Right lung (tissue), 5 donors: ENCODE measurements around the gene MSL2. TPM values are rescaled to one million over a fixed set of nuclear protein-coding genes. Genes with fewer than 3 reads are reported as not detected.
A peak's percentile ranks its signal among the peaks of the same experiment; 100 is the strongest.
"Not testable (repeated sequence)": the region's sequence is repeated elsewhere in the genome, so short reads cannot be mapped to it uniquely, and the experiment has no call there.

ENCODE experiments used
- DNase-seq, 2 donors: peaks; one replicate each; pipeline ENCODE4 v3.0.0-alpha.2; 2013
- polyA plus RNA-seq, 5 donors: library from polyadenylated mRNA; unstranded; fragments of 120-200 nt; gene quantifications; one replicate each; pipeline versions ENCODE4 v1.2.1 to v1.2.3, GENCODE V29; 2013; ENCODE audit warnings: inconsistent platforms in 1 of 5, low replicate concordance in 1 of 5; ENCODE audit not compliant: insufficient read length in 5 of 5, insufficient read depth in 1 of 5

The MSL2 gene
- polyA plus RNA-seq, 5 donors = 34.3 to 48.4 (median 48.0) TPM

DNA sequence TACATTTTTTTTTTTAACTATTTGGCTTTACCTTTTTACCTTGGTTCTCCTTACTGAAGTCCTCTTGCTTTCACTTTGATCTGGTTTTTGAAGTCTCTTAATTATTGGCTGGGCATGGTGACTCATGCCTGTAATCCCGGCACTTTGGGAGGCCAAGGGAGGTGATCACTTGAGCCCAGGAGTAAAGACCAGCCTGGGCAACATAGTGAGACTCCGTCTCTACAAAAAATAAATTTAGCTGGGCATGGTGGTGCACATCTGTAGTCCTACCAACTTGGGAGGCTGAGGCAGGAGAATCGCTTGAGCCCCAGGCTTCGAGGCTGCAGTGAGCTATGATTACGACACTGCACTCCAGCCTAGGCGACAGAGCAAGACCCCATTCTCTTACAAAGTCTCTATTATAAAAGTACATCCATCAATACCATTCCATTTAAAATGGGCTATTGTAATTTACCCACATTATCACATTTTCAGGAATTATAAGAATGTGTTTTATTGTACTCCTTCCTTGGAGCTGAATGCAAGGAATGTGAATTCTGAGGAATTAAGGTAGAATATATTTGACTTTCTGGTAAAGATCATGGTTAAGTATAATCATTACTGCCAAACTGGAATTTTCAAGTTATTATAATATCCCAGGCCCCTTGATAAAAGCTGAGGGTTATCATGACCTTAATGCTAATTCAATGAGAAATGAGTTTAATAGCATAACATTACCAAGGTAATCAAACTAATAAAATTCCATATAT lies 49.0 kb downstream of the MSL2 start:
- DNase-seq = no peak

DNA sequence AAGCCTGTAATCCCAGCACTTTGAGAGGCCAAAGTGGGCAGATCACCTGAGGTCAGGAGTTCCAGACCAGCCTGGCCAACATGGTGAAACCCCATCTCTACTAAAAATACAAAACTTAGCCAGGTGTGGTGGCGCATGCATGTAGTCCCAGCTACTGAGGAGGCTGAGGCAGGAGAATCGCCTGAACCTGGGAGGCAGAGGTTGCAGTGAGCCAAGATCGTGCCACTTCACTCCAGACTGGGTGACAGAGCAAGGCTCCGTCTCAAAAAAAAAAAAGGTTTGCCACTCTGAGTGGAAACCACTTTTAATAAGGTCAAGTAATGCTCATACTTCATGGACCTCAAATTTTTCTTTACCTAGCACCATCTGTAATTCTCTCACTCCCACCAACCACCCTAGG lies 51.7 kb downstream of the MSL2 start:
- not testable (repeated sequence) for DNase-seq

DNA sequence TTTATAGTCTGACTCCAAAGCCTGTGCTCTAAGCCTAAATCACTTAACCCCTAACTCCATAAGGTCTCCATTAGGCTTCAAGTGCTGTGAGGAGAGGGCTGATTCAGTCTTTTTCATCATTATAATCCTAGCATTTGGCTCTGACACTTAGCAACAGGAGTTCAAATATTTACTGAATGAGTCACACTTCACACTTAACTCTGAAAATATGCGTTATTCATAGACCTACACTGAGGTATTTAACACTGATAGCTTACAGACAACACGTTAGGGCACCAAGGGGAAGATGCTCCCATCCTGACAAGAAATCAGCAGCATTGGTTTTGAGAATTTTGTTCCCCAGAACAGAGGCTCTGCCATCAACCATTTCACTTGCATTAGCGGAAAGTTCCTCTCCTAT lies 53.5 kb downstream of the MSL2 start:
- peak; percentile 13 for DNase-seq

DNA sequence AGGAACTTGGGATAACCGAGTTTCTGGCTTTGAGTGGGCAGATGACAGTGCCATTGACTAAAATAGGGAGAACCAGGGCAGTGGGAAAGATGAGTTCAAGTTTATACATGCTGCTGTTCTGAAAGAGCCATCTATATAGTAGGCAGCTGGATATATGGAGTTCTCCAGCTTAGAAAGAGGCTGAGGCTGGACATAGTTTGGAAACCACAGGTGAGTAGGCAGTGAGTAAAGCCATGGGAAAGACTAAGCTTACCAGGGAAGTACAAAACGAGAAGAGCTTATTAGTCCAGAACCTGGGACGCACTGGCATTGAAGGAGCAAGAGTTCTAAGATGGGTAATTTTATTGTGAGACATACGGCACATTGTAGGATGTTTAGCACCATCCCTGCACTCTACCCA lies 54.2 kb downstream of the MSL2 start:
- DNase-seq = no peak

DNA sequence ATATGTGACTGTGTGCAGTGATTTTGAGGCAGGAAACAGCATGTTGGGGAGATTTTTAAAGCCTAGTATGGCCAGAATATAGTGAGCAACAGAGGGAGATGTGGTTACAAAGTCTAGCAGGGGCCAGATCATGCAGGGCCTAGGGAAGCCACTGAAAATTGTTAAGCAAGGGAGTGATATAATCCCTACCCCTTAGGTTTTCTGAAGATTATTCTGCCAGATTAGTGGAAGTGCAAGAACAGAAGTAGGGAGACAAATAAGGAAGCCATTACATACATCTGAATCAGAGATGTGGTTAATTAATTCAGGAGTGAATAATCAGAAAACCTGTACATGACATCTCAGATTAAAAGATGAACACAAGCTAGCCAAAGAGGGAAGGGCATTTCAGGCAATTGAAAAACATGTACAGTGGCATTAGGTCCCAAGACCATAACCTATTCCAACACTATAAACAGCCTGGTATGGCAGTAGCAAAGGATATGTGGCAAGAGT lies 54.8 kb downstream of the MSL2 start:
- no peak for DNase-seq

DNA sequence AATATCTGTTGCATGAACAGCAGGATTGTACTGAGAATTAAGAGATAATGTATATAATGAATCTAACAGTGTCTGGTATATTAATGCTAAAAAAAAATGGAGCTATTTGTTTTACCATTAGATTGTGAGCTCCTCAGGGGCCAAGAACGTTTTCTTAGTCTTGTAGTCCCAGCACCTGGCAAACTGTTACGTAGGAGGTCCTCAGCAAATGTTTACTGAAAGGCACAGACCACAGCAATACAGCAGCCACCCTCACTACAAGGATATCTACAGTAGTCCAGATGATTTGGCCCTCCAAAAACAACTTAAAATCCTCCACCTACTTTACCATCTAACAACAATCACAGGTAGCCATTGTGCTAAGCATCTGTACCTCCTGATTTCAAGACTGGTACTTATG lies 59.7 kb downstream of the MSL2 start:
- no peak for DNase-seq

DNA sequence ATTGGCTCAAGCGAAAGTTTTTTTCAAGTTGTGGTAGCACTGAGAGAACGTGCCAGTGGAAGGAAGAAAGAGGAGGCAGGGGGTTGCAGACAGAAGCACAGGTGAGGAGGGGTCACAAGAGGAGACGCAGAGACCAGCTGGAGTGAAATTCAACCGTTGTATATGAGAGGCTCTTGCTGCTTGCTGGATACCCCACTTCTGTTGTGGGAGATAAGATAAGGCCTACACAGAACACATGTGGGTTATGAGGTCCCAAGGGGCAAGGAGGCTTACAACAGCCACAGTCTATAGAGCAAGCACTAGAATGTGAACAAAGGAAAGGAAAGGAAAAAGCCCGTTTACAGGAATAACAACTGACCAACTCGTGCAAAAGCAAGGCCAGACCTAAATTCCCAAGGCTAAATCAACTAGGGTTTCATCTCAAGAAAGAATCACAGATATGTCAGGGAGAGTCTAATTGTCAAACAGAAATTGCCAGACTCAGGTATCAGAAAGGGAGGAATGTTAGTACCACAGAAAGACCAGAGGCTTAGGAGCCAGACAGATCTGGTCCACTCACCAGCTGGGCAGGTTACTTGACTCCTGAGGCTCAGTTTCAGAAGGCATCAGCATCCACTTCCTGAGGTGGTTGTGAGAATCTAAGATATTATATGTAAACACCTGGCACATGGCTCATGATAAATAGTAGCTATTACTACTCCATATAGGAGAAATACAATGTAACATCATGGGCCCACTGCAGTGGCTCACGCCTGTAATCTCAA lies 60.9 kb downstream of the MSL2 start:
- no peak for DNase-seq

DNA sequence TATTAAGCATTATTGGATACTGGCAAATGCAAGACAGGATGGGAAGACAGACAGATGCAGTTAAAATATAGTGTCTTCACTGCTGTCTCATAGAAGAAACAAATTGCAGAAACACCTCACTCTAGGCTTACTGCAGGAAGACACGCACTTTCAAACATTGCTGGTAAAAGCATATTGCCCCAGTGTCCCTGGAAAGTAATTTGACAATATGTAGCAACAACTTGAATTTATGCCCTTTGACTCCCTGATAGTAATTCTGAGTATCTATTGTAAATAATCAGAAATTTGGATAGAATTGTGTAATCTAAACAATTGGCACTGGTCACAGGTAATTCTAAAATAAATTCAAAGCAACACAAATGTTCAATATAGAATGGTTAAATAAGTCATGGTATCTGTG lies 62.0 kb downstream of the MSL2 start:
- DNase-seq = no peak

DNA sequence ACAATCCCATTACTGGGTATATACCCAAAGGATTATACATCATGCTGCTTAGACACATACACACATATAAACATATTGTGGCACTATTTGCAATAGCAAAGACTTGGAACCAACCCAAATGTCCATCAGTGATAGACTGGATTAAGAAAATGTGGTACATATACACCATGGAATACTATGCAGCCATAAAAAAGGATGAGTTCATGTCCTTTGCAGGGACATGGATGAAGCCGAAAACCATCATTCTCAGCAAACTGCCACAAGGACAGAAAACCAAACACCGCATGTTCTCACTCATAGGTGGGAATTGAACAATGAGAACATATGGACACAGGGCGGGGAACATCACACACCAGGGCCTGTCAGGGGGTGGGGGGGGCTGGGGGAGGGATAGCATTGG lies 64.5 kb downstream of the MSL2 start:
- DNase-seq = not testable (repeated sequence)

DNA sequence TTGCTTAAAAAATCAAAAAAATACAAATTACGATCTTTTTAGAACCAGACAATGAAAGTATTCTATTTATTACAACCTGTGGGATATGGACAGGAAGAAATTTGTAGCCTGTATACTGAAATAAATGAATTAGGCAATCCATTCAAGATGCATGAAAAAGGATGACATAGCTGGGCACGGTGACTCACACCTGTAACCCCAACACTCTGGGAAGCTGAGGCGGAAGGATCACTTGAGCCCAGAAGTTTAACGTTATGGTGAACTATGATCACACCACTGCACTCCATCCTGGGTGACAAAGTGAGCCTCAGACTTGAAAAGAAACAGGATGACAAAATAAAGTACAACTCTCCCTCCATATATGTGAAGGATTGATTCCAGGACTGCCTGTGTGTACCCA lies 74.1 kb downstream of the MSL2 start:
- DNase-seq = no peak

DNA sequence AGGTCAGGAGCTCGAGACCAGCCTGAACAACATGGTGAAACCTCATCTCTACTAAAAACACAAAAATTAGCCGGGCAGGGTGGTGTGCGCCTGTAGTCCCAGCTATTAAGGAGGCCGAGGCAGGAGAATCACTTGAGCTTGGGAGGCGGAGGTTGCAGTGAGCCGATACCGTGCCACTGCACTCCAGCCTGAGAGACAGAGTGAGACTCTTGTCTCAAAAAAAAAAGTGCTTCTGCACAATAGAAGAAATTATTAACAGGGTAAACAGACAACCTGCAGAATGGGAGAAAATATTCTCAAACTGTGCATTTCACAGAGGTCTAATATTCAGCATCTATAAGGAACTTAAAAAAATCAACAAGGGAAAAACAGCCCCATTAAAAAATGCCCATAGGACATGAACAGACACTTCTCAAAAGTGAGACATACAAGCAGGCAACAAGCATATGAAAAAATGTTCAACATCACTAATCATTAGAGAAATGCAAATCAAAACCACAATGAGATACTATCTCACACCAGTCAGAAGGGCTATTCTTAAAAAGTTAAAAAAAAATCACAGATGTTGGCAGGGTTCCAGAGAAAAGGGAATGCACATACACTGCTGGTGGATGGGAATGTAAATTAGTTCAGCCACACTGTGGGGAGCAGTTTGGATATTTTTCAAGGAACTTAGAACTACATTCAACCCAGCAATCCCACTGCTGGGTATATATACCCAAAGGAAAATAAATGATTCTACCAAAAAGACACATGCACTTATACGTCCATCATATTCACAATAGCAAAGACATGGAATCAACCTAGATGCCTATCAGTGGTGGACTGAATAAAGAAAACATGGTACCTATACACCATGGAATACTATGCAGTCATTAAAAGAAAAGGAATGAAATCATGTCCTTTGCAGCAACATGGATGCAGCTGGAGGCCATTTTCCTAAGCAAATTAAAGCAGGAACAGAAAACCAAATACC lies 75.5 kb downstream of the MSL2 start:
- no peak for DNase-seq

DNA sequence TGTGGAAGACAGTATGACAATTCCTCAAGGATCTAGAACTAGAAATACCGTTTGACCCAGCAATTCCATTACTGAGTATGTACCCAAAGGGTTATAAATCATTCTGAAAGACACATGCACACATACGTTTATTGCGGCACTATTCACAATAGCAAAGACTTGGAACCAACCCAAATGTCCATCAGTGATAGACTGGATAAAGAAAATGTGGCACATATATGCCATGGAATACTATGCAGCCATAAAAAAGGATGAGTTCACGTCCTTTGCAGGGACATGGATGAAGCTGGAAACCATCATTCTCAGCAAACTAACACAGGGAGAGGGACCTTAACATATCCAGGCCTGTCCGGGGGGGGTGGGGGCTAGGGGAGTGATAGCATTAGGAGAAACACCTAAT lies 76.4 kb downstream of the MSL2 start:
- DNase-seq = not testable (repeated sequence)

DNA sequence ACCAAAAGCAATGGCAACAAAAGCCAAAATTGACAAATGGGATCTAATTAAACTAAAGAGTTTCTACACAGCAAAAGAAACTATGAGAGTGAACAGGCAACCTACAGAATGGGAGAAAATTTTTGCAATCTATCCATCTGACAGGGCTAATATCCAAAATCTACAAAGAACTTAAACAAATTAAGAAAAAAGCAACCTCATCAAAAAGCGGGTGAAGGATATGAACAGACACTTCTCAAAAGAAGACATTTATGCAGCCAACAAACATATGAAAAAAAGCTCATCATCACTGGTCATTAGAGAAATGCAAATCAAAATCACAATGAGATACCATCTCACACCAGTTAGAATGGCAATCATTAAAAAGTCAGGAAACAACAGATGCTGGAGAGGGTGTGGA lies 76.8 kb downstream of the MSL2 start:
- DNase-seq = not testable (repeated sequence)

DNA sequence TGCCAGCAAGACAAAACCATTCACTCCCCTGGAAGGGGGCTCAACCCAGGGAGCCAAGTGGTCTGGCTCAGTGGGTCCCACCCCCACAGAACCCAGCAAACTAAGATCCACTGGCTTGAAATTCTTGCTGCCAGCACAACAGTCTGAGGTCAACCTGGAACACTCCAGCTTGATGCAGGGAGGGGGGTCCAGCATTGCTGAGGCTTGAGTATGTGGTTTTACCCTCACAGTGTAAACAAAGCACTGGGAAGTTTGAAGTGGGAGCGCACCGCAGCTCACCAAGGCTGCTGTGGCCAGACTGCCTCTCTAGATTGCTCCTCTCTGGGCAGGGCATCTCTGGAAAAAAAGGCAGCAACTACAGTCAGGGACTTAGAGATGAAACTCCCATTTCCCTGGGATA lies 81.7 kb downstream of the MSL2 start:
- no peak for DNase-seq

DNA sequence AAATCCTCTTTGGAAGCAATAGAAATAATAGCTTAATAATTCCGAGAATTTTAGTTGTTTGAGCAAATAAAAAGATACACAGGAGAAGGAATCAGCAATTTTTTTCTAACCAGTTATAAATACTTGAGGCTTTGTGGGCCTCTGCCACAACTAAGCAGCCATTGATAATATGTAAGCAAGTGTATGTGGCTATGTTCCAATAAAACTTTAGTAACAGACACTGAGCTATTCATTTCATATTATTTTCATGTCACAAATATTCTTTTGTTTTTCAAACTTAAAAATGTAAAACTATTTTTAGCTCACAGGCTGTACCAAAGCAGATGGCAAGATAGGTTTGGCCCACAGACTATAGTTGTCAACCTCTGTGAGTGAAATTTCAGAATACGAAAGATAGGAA lies 85.7 kb downstream of the MSL2 start:
- DNase-seq = no peak

DNA sequence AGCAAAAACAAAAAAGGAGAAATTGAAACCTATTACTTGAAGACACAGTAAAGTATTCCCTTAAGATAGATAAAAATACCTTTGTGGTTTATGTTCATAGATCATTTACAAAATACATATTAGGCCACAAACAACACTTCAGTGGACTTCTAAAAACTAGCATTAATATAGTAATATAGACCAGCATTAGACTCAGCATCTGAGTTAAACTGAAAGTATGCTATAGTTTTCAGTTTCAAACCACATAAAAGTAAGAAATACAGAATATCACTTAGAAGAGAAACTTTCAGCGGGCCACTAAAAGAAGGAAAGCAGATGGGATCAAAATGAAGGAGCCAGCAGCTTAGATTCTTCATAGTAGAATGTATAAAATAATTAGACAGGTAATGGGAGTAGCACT lies 86.6 kb downstream of the MSL2 start:
- no peak for DNase-seq

DNA sequence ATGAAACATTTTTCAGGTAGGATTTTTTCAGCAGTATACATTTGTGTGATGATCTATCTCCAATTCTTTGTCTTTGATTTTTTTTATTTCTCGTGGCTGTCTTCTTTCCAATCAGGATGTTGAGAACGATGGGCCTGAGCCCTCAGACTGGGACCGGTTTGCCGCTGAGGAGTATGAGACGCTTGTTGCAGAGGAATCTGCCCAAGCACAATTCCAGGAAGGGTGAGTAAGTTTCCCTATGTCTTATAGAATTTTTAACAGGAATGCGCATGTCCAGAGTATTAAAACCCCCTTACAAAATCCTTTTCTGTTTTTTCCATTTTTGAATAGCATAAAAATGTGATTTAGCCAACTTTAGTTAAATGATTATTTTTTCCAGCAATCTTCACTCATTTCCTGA lies 90.0 kb downstream of the MSL2 start:
- DNase-seq = no peak

DNA sequence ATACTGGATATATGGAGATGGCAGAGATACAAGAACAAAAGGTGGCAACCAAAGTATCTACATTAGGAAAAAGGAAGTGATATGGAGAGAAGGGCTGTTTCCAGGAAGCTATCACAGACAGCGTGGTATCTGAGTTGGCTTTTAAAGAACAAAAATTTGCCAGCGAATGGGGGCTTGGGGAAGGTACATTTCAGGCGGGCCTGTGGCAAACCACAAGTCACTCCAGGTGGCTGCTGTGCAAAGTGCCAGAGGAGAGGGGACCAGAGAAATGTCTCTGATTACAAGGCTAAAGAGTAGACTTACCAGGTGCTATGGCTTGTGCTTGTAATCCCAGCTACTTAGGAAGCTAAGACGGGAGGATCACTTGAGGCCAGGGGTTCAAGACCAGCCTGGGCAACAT lies 91.1 kb downstream of the MSL2 start:
- DNase-seq = no peak
